CD4-positive, alpha-beta memory T cell (primary cell): ENCODE measurements around the gene SRCAP. TPM values are rescaled to one million over a fixed set of nuclear protein-coding genes. Genes with fewer than 3 reads are reported as not detected.
A peak's percentile ranks its signal among the peaks of the same experiment; 100 is the strongest.

Experiments used
- CTCF ChIA-PET: fragments of 350-600 bp; sonication (Branson Sonifier 250); formaldehyde crosslinking; loops from one replicate; lab custom pipeline; 2021; ENCODE audit warnings: inconsistent platforms; ENCODE audit not compliant: partially characterized antibody; lab: Charles Lee
- POLR2A ChIA-PET: fragments of 350-600 bp; sonication (Branson Sonifier 250); formaldehyde crosslinking; loops from one replicate; lab custom pipeline; 2021; ENCODE audit not compliant: partially characterized antibody; lab: Charles Lee
- DNase-seq, 5 donors: peaks; one replicate each; pipeline versions ENCODE4 v3.0.0 to v3.0.0-alpha.2; 2020 to 2022; ENCODE audit warnings: mixed read lengths in 1 of 5
- H3K27ac ChIP-seq: one replicate; pipeline ENCODE4 v1.7.0; 2013; ENCODE audit warnings: low read depth, low read length
- H3K27me3 ChIP-seq: 2 replicates; pipeline ENCODE4 v1.7.0; 2013; ENCODE audit warnings: mild to moderate bottlenecking, low read length, moderate library complexity; ENCODE audit not compliant: insufficient read depth
- H3K36me3 ChIP-seq: 2 replicates; pipeline ENCODE4 v1.7.0; 2013; ENCODE audit warnings: mild to moderate bottlenecking, low read length, moderate library complexity; ENCODE audit not compliant: insufficient read depth
- H3K4me1 ChIP-seq: 2 replicates; pipeline ENCODE4 v1.7.0; 2013; ENCODE audit warnings: mild to moderate bottlenecking, low read length, moderate library complexity; ENCODE audit not compliant: insufficient read depth
- H3K4me3 ChIP-seq, 2 donors: one replicate each; pipeline ENCODE4 v1.7.0; 2013; ENCODE audit warnings: low read length in 2 of 2, mild to moderate bottlenecking in 1 of 2
- H3K9me3 ChIP-seq, 2 donors: one replicate each; pipeline ENCODE4 v1.7.0; 2013; ENCODE audit warnings: low read length in 2 of 2, control low read depth in 1 of 2; ENCODE audit not compliant: control insufficient read depth in 1 of 2
- H3K27ac Mint-ChIP-seq, 7 donors: one replicate each; pipeline ENCODE4 v1.8.0; 2020 to 2021; ENCODE audit warnings: mixed read lengths in 7 of 7, mild to moderate bottlenecking in 6 of 7, inconsistent platforms in 3 of 7, moderate library complexity in 3 of 7
- H3K27me3 Mint-ChIP-seq, 2 donors: one replicate each; pipeline ENCODE4 v1.8.0; 2020 to 2021; ENCODE audit warnings: mixed read lengths in 2 of 2
- H3K36me3 Mint-ChIP-seq, 2 donors: one replicate each; pipeline ENCODE4 v1.8.0; 2020 to 2021; ENCODE audit warnings: mixed read lengths in 2 of 2, inconsistent platforms in 1 of 2, mild to moderate bottlenecking in 1 of 2
- H3K4me1 Mint-ChIP-seq, 4 donors: one replicate each; pipeline ENCODE4 v1.8.0; 2020 to 2021; ENCODE audit warnings: mixed read lengths in 4 of 4, mild to moderate bottlenecking in 1 of 4
- H3K4me3 Mint-ChIP-seq, 8 donors: one replicate each; pipeline ENCODE4 v1.8.0; 2020 to 2021; ENCODE audit warnings: mixed read lengths in 8 of 8, mild to moderate bottlenecking in 7 of 8, moderate library complexity in 6 of 8, inconsistent platforms in 3 of 8
- H3K9me3 Mint-ChIP-seq, 8 donors: one replicate each; pipeline ENCODE4 v1.8.0; 2020 to 2021; ENCODE audit warnings: mixed read lengths in 8 of 8, mild to moderate bottlenecking in 5 of 8, inconsistent platforms in 3 of 8, moderate library complexity in 1 of 8
- intact Hi-C: fragments of 100-400 bp; cut with micrococcal nuclease; formaldehyde crosslinking; loops from one replicate; pipeline ENCODE4 v1.15.1; 2023
- polyA plus RNA-seq, 2 donors: library from polyadenylated mRNA; unstranded; fragments of 300-500 nt; fragmentation: Illumina TruSeq; gene quantifications; one replicate each; pipeline ENCODE4 v1.2.3, GENCODE V29; 2021
- total RNA-seq, 2 experiments: library from RNA; stranded (reverse); gene quantifications; one replicate each; pipeline ENCODE4 v1.2.3, GENCODE V29; 2021

Gene SRCAP
- total and polyA plus RNA-seq, 4 experiments from 2014 or later, result 1.2 to 115 (median 68.3) TPM

DNA sequence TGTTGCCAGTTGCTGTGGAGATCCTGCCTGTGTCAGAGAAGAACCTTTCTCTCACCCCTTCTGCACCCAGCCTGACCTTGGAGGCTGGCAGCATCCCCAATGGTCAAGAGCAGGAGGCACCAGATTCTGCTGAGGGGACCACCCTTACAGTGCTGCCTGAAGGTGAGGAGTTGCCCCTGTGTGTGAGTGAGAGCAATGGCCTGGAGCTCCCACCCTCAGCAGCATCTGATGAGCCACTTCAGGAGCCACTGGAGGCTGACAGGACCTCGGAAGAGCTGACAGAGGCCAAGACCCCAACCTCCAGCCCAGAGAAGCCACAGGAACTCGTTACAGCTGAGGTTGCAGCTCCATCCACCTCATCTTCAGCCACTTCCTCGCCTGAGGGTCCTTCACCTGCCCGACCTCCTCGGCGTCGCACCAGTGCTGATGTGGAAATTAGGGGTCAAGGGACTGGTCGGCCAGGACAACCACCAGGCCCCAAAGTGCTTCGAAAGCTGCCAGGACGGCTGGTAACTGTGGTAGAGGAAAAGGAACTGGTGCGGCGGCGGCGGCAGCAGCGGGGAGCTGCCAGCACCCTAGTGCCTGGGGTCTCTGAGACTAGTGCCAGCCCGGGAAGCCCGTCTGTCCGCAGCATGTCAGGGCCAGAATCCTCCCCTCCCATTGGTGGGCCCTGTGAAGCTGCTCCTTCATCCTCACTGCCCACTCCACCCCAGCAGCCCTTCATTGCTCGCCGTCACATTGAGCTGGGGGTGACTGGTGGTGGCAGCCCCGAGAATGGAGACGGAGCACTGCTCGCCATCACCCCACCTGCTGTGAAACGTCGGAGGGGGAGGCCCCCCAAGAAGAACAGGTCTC is 39.0 kb downstream of the SRCAP start:
- Mint-ChIP-seq H3K4me3 (no peak overlapping the region), H3K27me3 (no peaks in the 10 kb centered on the region), H3K27ac (no peak overlapping the region), H3K36me3 (peaks cover 34 to 67% of the 10 kb centered on the region in 2 donors), H3K9me3 (peaks cover 0 to 2% (median 0%) of the 10 kb centered on the region in 8 donors), H3K4me1 (peaks cover 4 to 10% (median 6%) of the 10 kb centered on the region in 4 donors)
- H3K27ac ChIP-seq, result no peak overlapping the region
- ChIA-PET CTCF (no interaction called here), POLR2A (interaction anchor here (1.4 kb wide), 1 partner anchor 10 kb away, joined by 7 read pairs; the partner anchor contains the start of gene PHKG2)
- intact Hi-C loops, result no loop called here
- H3K36me3 ChIP-seq, result peaks cover 60% of the 10 kb centered on the region
- H3K27me3 ChIP-seq, result no peaks in the 10 kb centered on the region
- DNase-seq, result no peak
- no peak overlapping the region for H3K4me3 ChIP-seq
- H3K9me3 ChIP-seq, result no peaks in the 10 kb centered on the region
- peaks cover 3% of the 10 kb centered on the region for H3K4me1 ChIP-seq

DNA sequence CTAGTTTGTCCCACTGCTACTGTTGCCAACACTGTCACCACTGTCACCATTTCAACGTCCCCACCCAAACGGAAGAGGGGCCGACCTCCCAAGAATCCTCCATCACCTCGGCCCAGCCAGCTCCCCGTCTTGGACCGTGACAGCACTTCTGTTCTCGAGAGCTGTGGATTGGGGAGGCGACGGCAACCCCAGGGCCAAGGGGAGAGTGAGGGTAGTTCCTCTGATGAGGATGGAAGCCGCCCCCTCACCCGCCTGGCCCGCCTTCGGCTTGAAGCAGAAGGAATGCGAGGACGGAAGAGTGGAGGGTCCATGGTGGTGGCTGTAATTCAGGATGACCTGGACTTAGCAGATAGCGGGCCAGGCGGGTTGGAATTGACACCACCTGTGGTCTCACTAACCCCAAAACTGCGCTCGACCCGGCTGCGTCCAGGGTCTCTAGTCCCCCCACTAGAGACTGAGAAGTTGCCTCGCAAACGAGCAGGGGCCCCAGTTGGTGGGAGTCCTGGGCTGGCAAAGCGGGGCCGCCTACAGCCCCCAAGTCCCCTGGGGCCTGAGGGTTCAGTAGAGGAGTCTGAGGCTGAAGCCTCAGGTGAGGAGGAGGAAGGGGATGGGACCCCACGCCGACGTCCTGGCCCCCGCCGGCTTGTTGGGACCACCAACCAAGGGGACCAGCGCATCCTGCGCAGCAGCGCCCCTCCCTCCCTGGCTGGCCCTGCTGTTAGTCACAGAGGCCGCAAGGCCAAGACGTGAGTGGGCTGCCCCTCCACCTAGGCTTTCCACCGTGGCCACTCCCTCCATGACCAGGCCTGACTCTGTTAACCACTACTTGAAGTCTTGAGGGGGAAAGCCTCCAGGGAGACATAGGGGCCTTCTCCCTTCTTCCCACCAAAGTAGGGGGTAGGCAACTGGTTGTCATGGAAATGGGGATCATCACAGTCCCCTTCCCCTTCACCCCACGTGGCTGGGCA is 40.3 kb downstream of the SRCAP start:
- ChIA-PET CTCF (no interaction called here), POLR2A (interaction anchor here (1.4 kb wide), 1 partner anchor 9 kb away, joined by 7 read pairs; the partner anchor contains the start of gene PHKG2)
- no peak overlapping the region for H3K27ac Mint-ChIP-seq
- peaks cover 48% of the 10 kb centered on the region for H3K36me3 ChIP-seq
- no peak overlapping the region for H3K4me3 Mint-ChIP-seq
- H3K4me1 Mint-ChIP-seq, result peaks cover 4 to 10% (median 6%) of the 10 kb centered on the region in 4 donors
- H3K27ac ChIP-seq, result no peak overlapping the region
- H3K4me1 ChIP-seq, result peaks cover 3% of the 10 kb centered on the region
- no peak overlapping the region for H3K4me3 ChIP-seq
- no peaks in the 10 kb centered on the region for H3K27me3 Mint-ChIP-seq
- H3K36me3 Mint-ChIP-seq, result peaks cover 28 to 63% of the 10 kb centered on the region in 2 donors
- H3K27me3 ChIP-seq, result no peaks in the 10 kb centered on the region
- no peaks in the 10 kb centered on the region for H3K9me3 ChIP-seq
- no peak for DNase-seq
- peaks cover 0 to 2% (median 0%) of the 10 kb centered on the region in 8 donors for H3K9me3 Mint-ChIP-seq
- intact Hi-C loops, result no loop called here

DNA sequence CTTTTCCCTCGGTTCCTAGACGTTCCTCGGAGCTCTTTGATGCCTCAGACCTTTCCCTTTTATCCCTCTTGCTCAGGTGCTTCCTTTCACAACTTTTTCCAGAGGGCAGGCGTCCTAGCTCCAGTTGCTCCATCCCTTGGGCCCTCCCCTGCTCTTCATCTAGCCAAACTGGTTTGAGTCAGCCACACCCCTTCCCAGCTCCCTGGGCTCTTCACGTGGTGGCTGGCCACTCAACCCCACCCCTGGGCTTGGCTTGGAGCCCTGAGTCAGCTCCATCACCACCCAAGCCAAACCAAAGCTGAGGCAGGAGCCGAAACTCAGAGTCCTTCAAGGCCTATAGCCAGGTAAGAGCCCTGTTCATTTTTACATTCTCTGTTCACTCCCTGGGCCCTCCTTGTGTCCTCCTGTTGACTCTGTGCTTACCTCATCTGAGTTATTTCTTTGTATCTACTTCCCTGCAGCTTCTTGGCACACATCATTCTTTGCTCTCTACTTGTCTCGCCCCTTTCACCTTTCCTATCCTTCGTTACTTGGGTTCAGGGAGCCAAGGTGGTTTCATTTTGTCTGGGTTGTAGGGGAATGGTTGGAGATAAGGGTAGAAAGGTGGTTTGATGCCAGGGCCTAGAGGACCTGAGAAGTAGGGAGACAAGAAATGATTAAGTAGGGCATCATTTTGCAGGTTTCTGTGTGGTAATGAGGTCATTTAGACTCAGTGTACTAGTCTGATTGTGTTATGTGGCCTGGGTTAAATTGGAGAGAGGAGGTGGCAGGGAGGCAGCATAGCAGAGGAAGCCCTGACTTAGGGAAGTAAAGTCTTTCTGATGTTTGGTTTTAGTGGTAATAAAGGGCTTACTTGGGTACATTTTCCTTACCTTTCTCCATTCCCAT is 41.6 kb downstream of the SRCAP start:
- DNase-seq, result no peak
- no peaks in the 10 kb centered on the region for H3K27me3 ChIP-seq
- H3K4me1 ChIP-seq, result peaks cover 3% of the 10 kb centered on the region
- Mint-ChIP-seq H3K27me3 (no peaks in the 10 kb centered on the region), H3K27ac (peak overlapping the region in 6 of 7 donors; percentile 36 to 75 (median 49)), H3K4me3 (no peak overlapping the region), H3K36me3 (peaks cover 25 to 65% of the 10 kb centered on the region in 2 donors), H3K4me1 (peaks cover 4 to 10% (median 6%) of the 10 kb centered on the region in 4 donors), H3K9me3 (peaks cover 0 to 2% (median 0%) of the 10 kb centered on the region in 8 donors)
- ChIA-PET POLR2A (no interaction called here), CTCF (no interaction called here)
- H3K9me3 ChIP-seq, result no peaks in the 10 kb centered on the region
- peaks cover 40% of the 10 kb centered on the region for H3K36me3 ChIP-seq
- H3K4me3 ChIP-seq, result no peak overlapping the region
- intact Hi-C loops, result no loop called here
- no peak overlapping the region for H3K27ac ChIP-seq

- Mint-ChIP-seq H3K27ac (peak overlapping the region in 6 of 7 donors; percentile 23 to 65 (median 53)), H3K36me3 (peaks cover 21 to 60% of the 10 kb centered on the region in 2 donors), H3K4me3 (no peak overlapping the region), H3K9me3 (peaks cover 0 to 2% (median 0%) of the 10 kb centered on the region in 8 donors), H3K27me3 (no peaks in the 10 kb centered on the region), H3K4me1 (peaks cover 4 to 10% (median 6%) of the 10 kb centered on the region in 4 donors)
- H3K27ac ChIP-seq, result no peak overlapping the region
- DNase-seq, result no peak
- no peak overlapping the region for H3K4me3 ChIP-seq
- intact Hi-C loops, result no loop called here
- H3K27me3 ChIP-seq, result no peaks in the 10 kb centered on the region
- ChIA-PET CTCF (no interaction called here), POLR2A (no interaction called here)
- H3K9me3 ChIP-seq, result no peaks in the 10 kb centered on the region
- H3K4me1 ChIP-seq, result peaks cover 3% of the 10 kb centered on the region
- peaks cover 33% of the 10 kb centered on the region for H3K36me3 ChIP-seq
These were observed 42.5 kb downstream of the SRCAP start for GRCh38 chr16:30741461-30741914.

DNA sequence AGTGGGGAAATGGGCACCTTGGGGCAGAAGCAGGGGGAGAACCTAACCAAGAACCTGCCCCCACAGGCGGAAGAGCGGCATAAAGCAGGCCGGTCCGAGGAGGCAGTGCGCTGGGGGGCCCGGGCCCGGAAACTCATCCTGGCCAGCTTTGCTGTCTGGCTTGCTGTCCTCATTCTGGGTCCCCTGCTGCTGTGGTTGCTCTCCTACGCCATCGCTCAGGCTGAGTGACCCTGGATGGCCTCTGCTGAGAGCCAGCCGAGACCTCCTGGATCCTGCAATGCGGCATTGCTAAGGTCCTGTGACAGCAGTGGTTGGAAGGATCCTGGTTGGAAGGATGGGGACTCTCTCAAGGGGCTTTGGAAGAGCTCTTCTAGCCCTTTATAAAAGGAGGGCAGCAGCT is 44.7 kb downstream of the SRCAP start:
- Histone ChIP-seq H3K27ac (no peak overlapping the region), H3K4me3 (no peak overlapping the region), H3K36me3 (peaks cover 11% of the 10 kb centered on the region), H3K9me3 (no peaks in the 10 kb centered on the region), H3K4me1 (peaks cover 10% of the 10 kb centered on the region), H3K27me3 (no peaks in the 10 kb centered on the region)
- no peak overlapping the region for H3K4me3 Mint-ChIP-seq
- H3K27me3 Mint-ChIP-seq, result no peaks in the 10 kb centered on the region
- DNase-seq, result no peak
- ChIA-PET POLR2A (interaction anchor here (0.8 kb wide), 1 partner anchor 85 kb away, joined by 3 read pairs; the partner anchor contains the start of gene FBRS), CTCF (no interaction called here)
- intact Hi-C loops, result no loop called here
- H3K27ac Mint-ChIP-seq, result peak overlapping the region in 3 of 7 donors; percentile 8 to 43 (median 19)
- H3K9me3 Mint-ChIP-seq, result peaks cover 0 to 3% (median 0%) of the 10 kb centered on the region in 8 donors
- peaks cover 10 to 47% of the 10 kb centered on the region in 2 donors for H3K36me3 Mint-ChIP-seq
- H3K4me1 Mint-ChIP-seq, result peaks cover 13 to 27% (median 16%) of the 10 kb centered on the region in 4 donors

GRCh38 chr16:30744183-30744582 is 45.2 kb downstream of the SRCAP start:
- Histone ChIP-seq H3K9me3 (no peaks in the 10 kb centered on the region), H3K27ac (no peak overlapping the region), H3K27me3 (no peaks in the 10 kb centered on the region), H3K4me1 (peaks cover 10% of the 10 kb centered on the region), H3K4me3 (no peak overlapping the region), H3K36me3 (peaks cover 7% of the 10 kb centered on the region)
- Mint-ChIP-seq H3K36me3 (peaks cover 10 to 44% of the 10 kb centered on the region in 2 donors), H3K27ac (no peak overlapping the region), H3K4me3 (no peak overlapping the region), H3K27me3 (no peaks in the 10 kb centered on the region), H3K9me3 (peaks cover 0 to 6% (median 0%) of the 10 kb centered on the region in 8 donors), H3K4me1 (peaks cover 13 to 29% (median 19%) of the 10 kb centered on the region in 4 donors)
- intact Hi-C loops, result no loop called here
- DNase-seq, result no peak
- POLR2A ChIA-PET, result interaction anchor here (0.8 kb wide), 1 partner anchor 86 kb away, joined by 3 read pairs; the partner anchor contains the start of gene FBRS
- CTCF ChIA-PET, result no interaction called here
